ENCODE data around the gene LYRM1.

Gene LYRM1

DNA sequence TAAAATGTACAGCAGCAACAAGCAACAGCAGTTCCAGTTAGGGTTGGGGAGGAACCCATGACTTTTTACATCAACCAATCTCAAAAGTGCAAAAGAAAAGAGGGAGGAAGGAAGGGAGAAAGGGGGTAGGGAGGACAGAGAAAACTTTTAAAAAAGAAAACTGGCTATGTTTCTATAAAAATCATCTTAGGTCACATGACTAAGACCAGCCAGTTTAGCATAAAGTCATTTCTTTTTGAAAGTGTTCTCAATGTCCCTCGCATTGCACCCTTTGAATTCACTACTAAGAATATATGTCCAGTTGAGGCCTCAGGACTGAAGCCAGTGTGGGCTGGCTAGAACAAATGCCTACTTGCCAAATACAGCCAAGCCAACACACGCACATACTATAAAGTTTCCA, 29.3 kb upstream of the LYRM1 start:
- H3K9me3 ChIP-seq (ENCODE audit: low read length) = no peaks in the 10 kb centered on the region
- no peaks in the 10 kb centered on the region for H3K9me2 ChIP-seq (ENCODE audit: low read depth, low read length)
- H3K9ac ChIP-seq (ENCODE audit: low read length) = no peak overlapping the region
- no peak overlapping the region for H3K4me3 ChIP-seq (ENCODE audit: low read depth, low read length, poor library complexity, severe bottlenecking)
- H3K27ac ChIP-seq (ENCODE audit: low read depth, low read length, poor library complexity, severe bottlenecking) = no peak overlapping the region
- TF ChIP-seq, protein P1, sequence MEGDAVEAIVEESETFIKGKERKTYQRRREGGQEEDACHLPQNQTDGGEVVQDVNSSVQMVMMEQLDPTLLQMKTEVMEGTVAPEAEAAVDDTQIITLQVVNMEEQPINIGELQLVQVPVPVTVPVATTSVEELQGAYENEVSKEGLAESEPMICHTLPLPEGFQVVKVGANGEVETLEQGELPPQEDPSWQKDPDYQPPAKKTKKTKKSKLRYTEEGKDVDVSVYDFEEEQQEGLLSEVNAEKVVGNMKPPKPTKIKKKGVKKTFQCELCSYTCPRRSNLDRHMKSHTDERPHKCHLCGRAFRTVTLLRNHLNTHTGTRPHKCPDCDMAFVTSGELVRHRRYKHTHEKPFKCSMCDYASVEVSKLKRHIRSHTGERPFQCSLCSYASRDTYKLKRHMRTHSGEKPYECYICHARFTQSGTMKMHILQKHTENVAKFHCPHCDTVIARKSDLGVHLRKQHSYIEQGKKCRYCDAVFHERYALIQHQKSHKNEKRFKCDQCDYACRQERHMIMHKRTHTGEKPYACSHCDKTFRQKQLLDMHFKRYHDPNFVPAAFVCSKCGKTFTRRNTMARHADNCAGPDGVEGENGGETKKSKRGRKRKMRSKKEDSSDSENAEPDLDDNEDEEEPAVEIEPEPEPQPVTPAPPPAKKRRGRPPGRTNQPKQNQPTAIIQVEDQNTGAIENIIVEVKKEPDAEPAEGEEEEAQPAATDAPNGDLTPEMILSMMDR (IDR thresholded peaks at IDR 0.05; ENCODE audit: low read length) = no peak
- no peak for TF ChIP-seq EZH2 (IDR thresholded peaks at IDR 0.05; ENCODE audit: borderline replicate concordance, low read length)
- no peaks in the 10 kb centered on the region for H3K79me2 ChIP-seq (ENCODE audit: insufficient read depth, low read length)
- H3K4me2 ChIP-seq (ENCODE audit: low read length) = no peak overlapping the region
- H4K20me1 ChIP-seq (ENCODE audit: insufficient read depth, low read length) = no peaks in the 10 kb centered on the region
- no peak overlapping the region for H2AFZ ChIP-seq (ENCODE audit: low read length)
- no peaks in the 10 kb centered on the region for H3K27me3 ChIP-seq (ENCODE audit: insufficient read depth, low read length)
- H3K4me1 ChIP-seq (ENCODE audit: insufficient read depth, low read length, severe bottlenecking) = peaks cover 11% of the 10 kb centered on the region
- H3K36me3 ChIP-seq (ENCODE audit: insufficient read depth, low read length) = no peaks in the 10 kb centered on the region
- H3F3A ChIP-seq (ENCODE audit: insufficient read depth, low read length) = no peaks in the 10 kb centered on the region

DNA sequence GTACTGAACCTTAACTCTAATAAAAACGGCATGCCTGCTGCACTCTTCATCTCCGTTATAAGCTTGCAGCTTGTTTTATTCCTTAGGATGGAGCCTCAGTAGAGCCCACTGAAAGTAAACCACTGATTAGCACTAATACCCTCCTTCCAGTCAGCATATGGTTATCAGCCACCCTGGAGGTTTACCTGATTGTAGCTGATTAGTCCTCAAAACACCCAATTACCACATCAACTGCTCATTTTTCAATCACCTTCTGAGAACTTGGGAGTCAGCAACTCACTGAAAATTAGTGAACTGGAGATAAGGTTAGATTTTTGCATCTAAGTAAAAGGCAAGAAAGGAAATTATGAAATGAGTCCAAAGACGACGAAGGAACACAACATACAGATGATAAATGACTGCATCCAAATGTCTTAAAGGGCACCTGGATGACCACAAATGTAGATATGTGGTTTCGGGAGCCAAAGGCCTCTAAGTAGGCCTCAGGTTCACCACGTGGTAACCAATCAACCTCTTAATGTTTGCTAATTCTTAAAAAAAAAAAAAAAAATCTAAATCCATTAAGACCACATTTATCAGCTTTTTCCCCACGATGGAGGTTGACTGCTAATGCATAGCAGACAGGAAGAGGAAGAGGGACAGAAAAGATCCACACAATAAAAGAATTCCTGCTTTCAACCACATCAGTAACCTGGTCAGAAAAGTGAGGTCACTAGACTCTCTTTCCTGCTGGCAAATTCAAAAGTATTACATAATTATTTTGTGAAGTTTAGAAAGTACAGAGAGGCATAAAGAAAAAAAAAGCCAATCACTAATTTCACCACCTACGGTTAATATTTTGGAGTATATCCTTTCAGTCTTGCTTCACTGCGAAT, 28.4 kb upstream of the LYRM1 start:
- Histone ChIP-seq H3F3A (ENCODE audit: insufficient read depth, low read length) (no peaks in the 10 kb centered on the region), H2AFZ (ENCODE audit: low read length) (no peak overlapping the region), H3K27ac (ENCODE audit: low read depth, low read length, poor library complexity, severe bottlenecking) (no peak overlapping the region), H3K4me2 (ENCODE audit: low read length) (no peak overlapping the region), H3K9ac (ENCODE audit: low read length) (no peak overlapping the region), H3K9me3 (ENCODE audit: low read length) (no peaks in the 10 kb centered on the region), H4K20me1 (ENCODE audit: insufficient read depth, low read length) (no peaks in the 10 kb centered on the region), H3K36me3 (ENCODE audit: insufficient read depth, low read length) (no peaks in the 10 kb centered on the region), H3K4me3 (ENCODE audit: low read depth, low read length, poor library complexity, severe bottlenecking) (no peak overlapping the region), H3K27me3 (ENCODE audit: insufficient read depth, low read length) (no peaks in the 10 kb centered on the region), H3K9me2 (ENCODE audit: low read depth, low read length) (no peaks in the 10 kb centered on the region), H3K4me1 (ENCODE audit: insufficient read depth, low read length, severe bottlenecking) (peaks cover 11% of the 10 kb centered on the region), H3K79me2 (ENCODE audit: insufficient read depth, low read length) (no peaks in the 10 kb centered on the region)
- TF ChIP-seq, protein P1 (IDR thresholded peaks at IDR 0.05; ENCODE audit: low read length) = no peak
- no peak for TF ChIP-seq EZH2 (IDR thresholded peaks at IDR 0.05; ENCODE audit: borderline replicate concordance, low read length)

DNA sequence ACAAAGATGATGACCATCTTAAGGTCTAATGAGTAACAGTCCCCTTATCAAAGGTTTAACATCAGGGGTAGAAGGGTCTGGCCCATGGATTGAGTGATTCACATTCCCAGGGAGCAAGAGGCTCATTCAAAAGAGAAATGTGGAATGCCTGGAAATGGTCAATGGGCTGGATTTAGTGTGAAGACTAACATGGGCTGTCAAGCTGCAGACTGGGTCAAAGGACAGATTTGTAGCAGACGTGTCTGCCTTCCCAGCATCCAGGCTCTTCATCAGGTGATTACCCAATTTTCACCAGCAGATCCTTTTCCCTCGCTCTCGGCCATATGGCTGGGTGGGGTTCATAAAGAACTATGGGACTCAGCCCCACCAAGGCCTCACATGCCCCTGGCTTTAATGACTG, 27.2 kb upstream of the LYRM1 start:
- no peaks in the 10 kb centered on the region for H4K20me1 ChIP-seq (ENCODE audit: insufficient read depth, low read length)
- H3K36me3 ChIP-seq (ENCODE audit: insufficient read depth, low read length) = no peaks in the 10 kb centered on the region
- H3K79me2 ChIP-seq (ENCODE audit: insufficient read depth, low read length) = no peaks in the 10 kb centered on the region
- no peak overlapping the region for H3K9ac ChIP-seq (ENCODE audit: low read length)
- no peak overlapping the region for H3K4me3 ChIP-seq (ENCODE audit: low read depth, low read length, poor library complexity, severe bottlenecking)
- no peak overlapping the region for H3K27ac ChIP-seq (ENCODE audit: low read depth, low read length, poor library complexity, severe bottlenecking)
- no peak for TF ChIP-seq EZH2 (IDR thresholded peaks at IDR 0.05; ENCODE audit: borderline replicate concordance, low read length)
- TF ChIP-seq, protein P1 (IDR thresholded peaks at IDR 0.05; ENCODE audit: low read length) = no peak
- no peaks in the 10 kb centered on the region for H3F3A ChIP-seq (ENCODE audit: insufficient read depth, low read length)
- H3K27me3 ChIP-seq (ENCODE audit: insufficient read depth, low read length) = no peaks in the 10 kb centered on the region
- H2AFZ ChIP-seq (ENCODE audit: low read length) = no peak overlapping the region
- H3K9me3 ChIP-seq (ENCODE audit: low read length) = no peaks in the 10 kb centered on the region
- no peaks in the 10 kb centered on the region for H3K9me2 ChIP-seq (ENCODE audit: low read depth, low read length)
- no peak overlapping the region for H3K4me2 ChIP-seq (ENCODE audit: low read length)
- H3K4me1 ChIP-seq (ENCODE audit: insufficient read depth, low read length, severe bottlenecking) = peaks cover 11% of the 10 kb centered on the region
